ENCODE results near the gene GAREM1. TPM values are rescaled to one million over a fixed set of nuclear protein-coding genes. Genes with fewer than 3 reads are reported as not detected.
A peak's percentile ranks its signal among the peaks of the same experiment; 100 is the strongest.

GAREM1 gene
- total and polyA plus RNA-seq, 8 donors, result 2.5 to 60.3 (median 16.2) TPM

GRCh38 chr18:32308493-32309120, 162.1 kb downstream of the GAREM1 start:
- no peaks in the 10 kb centered on the region for H3K9me3 ChIP-seq
- intact Hi-C loops (cut with DNase I; ENCODE audit: low total_unique reads), result no loop called here
- no peak overlapping the region for H3K4me3 ChIP-seq
- 43 to 61% (median 59%) methylated on average over 3 of the region's 3 CpGs for WGBS, 5 donors
- H3K4me1 ChIP-seq, result peaks cover 0 to 19% (median 9%) of the 10 kb centered on the region in 4 donors
- H3K27me3 ChIP-seq, result no peaks in the 10 kb centered on the region
- H3K36me3 ChIP-seq, result no peaks in the 10 kb centered on the region
- TF ChIP-seq POLR2AphosphoS5 (IDR thresholded peaks at IDR 0.05), result peak in 1 of 3 donors; percentile 28
- no peak for TF ChIP-seq EP300 (IDR thresholded peaks at IDR 0.05)
- no peak for TF ChIP-seq CTCF (IDR thresholded peaks at IDR 0.05)
- no peak for TF ChIP-seq POLR2A (IDR thresholded peaks at IDR 0.05)
- H3K27ac ChIP-seq, result peak overlapping the region in 4 of 5 donors; percentile 48 to 74 (median 66)
- DNase-seq, result peak in 1 of 2 donors; percentile 65

- intact Hi-C loops (cut with DNase I; ENCODE audit: low total_unique reads), result no loop called here
- Histone ChIP-seq H3K4me1 (peaks cover 15 to 39% (median 26%) of the 10 kb centered on the region in 4 donors), H3K4me3 (no peak overlapping the region), H3K27me3 (no peaks in the 10 kb centered on the region), H3K36me3 (no peaks in the 10 kb centered on the region), H3K27ac (peak overlapping the region in 1 of 5 donors; percentile 71), H3K9me3 (no peaks in the 10 kb centered on the region)
- 80 to 91% (median 86%) methylated on average over 4 of the region's 4 CpGs for WGBS, 5 donors
- TF ChIP-seq POLR2AphosphoS5 (IDR thresholded peaks at IDR 0.05), result no peak
- TF ChIP-seq EP300 (IDR thresholded peaks at IDR 0.05), result no peak
- TF ChIP-seq POLR2A (IDR thresholded peaks at IDR 0.05), result no peak
- DNase-seq, result no peak
Observed at GRCh38 chr18:32303400-32303799, 167.3 kb downstream of the GAREM1 start.

- Histone ChIP-seq H3K4me1 (peaks cover 16 to 43% (median 31%) of the 10 kb centered on the region in 4 donors), H3K9me3 (no peaks in the 10 kb centered on the region), H3K4me3 (no peak overlapping the region), H3K27ac (peak overlapping the region in 4 of 5 donors; percentile 42 to 81 (median 71)), H3K27me3 (no peaks in the 10 kb centered on the region), H3K36me3 (no peaks in the 10 kb centered on the region)
- DNase-seq, result no peak
- 63 to 83% (median 77%) methylated on average over 5 of the region's 5 CpGs for WGBS, 5 donors
- intact Hi-C loops (cut with DNase I; ENCODE audit: low total_unique reads), result no loop called here
- no peak for TF ChIP-seq CTCF (IDR thresholded peaks at IDR 0.05)
- TF ChIP-seq POLR2AphosphoS5 (IDR thresholded peaks at IDR 0.05), result no peak
- no peak for TF ChIP-seq EP300 (IDR thresholded peaks at IDR 0.05)
- TF ChIP-seq POLR2A (IDR thresholded peaks at IDR 0.05), result no peak
Observed at GRCh38 chr18:32302806-32303205, 167.9 kb downstream of the GAREM1 start.

- H3K27me3 ChIP-seq, result no peaks in the 10 kb centered on the region
- peaks cover 16 to 50% (median 33%) of the 10 kb centered on the region in 4 donors for H3K4me1 ChIP-seq
- TF ChIP-seq CTCF (IDR thresholded peaks at IDR 0.05) (no peak), POLR2AphosphoS5 (IDR thresholded peaks at IDR 0.05) (peak; percentile 25 to 78 (median 47))
- DNase-seq, result peak in 1 of 2 donors; percentile 58
- intact Hi-C loops (cut with DNase I; ENCODE audit: low total_unique reads), result no loop called here
- H3K36me3 ChIP-seq, result no peaks in the 10 kb centered on the region
- no peak overlapping the region for H3K4me3 ChIP-seq
- H3K9me3 ChIP-seq, result no peaks in the 10 kb centered on the region
- peak overlapping the region in 4 of 5 donors; percentile 42 to 81 (median 71) for H3K27ac ChIP-seq
- WGBS, 5 donors, result 36 to 46% (median 41%) methylated on average over 2 of the region's 2 CpGs
Observed at GRCh38 chr18:32301976-32302743, 168.5 kb downstream of the GAREM1 start.
